ENCODE data around the gene ZC3H12C.

ZC3H12C gene

DNA sequence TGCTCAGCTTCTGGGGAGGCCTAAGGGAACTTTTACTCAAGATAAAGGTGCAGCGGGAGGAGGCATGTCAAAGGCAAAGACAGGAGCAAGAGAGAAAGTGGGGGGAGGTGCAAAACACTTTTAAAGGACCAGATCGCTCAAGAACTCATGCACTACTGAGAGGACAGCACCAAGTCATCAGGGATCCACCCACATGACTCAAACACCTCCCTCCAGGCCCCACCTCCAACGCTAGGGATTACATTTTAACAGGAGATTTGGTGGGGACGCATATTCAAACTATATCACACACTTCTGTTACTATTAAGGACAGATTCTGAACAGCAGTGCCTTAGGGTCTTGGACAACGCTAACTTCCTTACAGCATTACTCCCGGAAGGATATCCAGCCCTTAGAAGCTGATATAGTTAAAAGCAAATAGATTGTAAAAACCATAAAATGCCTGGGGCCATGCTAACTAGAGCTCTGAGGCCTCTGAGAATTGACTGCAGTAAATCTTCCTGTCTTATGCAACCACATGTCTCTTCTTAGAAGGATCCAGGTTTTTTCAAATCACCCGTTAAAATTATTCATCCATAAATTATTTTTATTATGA lies 16.7 kb upstream of the ZC3H12C start:
- in situ Hi-C loops (cut with MboI; ENCODE audit: low sequenced_read_pairs): no loop called here

DNA sequence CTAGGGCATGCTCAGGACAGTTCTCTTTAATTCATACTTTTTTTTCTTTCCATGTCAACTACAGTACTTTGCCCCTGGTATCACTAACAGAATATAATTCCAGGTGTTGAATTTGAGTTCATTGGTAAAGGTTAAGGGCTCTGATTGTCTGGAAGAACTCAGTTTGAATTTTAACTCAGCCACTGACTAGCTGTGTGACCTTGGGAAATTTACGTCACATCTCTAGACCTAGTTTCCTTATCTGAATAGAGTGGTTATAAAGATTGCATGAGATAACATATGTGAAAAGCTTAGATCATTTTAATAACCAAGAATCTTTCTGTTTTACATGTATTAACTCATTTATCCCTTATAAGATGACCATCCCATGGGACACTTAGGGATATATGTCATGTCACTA lies 15.8 kb upstream of the ZC3H12C start:
- in situ Hi-C loops (cut with MboI; ENCODE audit: low sequenced_read_pairs): no loop called here

DNA sequence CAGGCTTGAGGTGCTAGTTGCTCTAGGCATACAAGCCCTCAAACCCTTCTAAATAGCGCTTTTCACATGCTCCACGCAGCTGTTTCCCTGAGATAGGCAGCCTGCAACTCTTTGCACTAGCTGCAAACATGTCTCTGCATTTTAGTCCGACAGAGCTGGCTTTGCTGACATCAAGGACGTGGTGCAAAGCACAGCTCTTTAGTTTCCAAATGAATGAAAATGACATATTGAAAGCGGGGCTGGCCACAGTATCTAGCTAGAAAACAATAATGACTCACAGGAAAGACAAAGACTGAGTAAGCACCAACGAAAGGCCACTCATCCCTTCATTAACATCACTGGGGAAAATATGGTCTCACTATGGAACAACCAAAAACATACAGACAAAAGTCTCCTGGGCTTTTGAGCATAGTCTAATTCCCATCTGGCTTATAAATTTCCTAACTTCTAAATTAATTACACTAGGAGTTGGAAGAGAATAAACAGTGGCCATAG lies 15.3 kb upstream of the ZC3H12C start:
- in situ Hi-C loops (cut with MboI; ENCODE audit: low sequenced_read_pairs): no loop called here

DNA sequence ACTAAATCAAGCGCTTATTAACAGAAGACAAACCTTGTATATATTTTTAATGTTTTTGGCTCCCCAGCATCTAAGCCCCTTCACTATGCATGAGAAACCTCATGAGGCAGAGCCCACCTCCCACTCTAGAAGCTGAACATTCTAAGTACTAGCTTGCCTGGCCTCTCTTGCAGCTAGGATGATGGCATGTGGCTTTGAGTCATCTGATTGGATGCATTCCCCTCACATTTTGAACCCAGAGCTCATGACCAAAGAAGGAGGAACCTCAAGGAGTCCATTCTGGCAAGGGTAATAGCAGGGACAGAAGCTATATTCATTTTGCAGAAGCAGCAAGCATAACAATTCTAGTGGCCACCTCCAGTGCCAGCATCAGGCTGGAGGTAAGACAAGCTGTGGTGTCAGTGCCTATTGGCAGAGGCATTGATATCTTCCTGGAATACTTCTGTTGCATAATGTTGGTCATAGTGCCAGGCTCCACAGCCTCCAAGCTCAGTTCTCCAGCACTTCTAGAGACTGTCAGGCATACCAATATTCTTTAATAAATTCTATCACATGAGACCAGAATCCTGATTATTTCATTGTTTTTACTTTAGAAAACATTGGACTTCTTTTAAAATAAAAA lies 14.2 kb upstream of the ZC3H12C start:
- in situ Hi-C loops (cut with MboI; ENCODE audit: low sequenced_read_pairs): no loop called here

DNA sequence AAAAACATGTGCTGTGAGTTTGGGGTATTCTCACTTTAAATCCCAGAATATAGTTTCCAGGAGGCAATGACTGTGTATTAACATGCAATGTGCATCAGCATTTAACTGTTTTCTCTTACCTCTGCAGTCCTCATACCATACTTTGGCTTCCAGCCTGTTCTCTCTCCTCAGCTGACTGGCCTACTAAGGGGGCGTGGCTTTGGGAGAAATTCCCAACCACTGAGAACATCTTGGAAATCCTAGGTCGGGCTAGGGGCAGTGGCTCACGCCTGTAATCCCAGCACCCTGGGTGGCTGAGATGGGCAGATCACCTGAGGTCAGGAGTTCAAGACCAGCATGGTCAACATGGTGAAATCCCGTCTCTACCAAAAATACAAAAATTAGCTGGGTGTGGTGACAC lies 13.5 kb upstream of the ZC3H12C start:
- in situ Hi-C loops (cut with MboI; ENCODE audit: low sequenced_read_pairs): no loop called here

DNA sequence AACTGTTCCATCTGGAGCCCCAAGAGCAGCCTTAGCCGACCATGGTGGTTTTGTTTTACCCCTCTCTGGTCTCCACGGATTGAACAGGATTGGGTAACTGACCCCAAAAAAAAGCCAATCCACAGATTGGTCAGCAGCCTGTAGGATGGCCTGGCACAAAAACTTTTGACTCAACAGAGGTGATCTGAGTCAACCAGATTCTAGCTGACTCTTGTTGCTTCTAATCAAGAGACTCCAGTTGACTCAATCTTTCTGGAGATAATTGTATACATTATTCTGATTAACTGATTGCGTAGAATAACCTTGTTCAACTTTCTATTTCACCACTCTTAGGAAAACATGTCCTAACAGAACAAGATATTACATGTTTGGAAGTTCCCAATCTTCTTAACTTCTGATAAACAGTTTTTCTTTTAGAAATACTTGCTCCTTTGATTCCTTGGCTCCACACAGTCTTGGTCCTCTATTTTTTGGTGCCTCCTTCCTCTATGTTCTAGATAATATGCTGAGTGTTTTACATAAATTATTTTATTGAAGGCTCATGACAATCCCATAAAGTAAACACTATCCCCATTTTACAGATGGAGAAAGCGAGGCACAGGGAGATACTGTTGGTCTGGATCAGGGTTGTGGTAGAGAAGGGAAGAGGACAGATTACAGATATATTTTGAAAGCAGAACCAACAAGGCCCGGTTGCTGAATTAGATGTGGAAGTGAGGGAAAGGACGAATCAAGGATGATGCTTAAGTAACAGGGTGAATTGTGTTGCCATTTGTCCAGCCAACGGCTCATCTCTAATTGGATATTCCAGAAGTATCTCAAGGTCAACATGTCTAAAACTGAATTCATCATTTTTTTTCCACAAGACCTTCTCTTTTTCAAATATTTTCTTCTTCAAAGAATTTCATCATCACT lies 11.5 kb upstream of the ZC3H12C start:
- in situ Hi-C loops (cut with MboI; ENCODE audit: low sequenced_read_pairs): no loop called here

DNA sequence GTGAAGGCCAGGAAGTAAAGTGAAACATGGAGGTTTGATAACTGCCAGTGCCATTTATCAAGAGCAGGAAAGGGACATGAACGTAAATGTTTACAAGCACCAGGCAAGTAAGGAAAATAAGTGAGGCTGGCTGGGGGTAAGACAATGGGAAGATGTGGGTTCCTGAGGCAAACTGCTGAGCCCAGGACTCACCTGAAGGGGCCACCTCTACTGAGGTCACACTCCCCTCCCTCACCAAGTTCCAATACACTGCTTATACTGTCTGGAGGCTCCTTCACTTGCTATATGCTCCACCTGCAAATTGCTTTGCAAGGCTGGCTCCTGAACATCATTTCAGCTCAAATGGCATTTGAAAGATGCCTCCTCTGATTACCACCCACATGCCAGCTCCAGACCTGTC lies 10.3 kb upstream of the ZC3H12C start:
- in situ Hi-C loops (cut with MboI; ENCODE audit: low sequenced_read_pairs): no loop called here

DNA sequence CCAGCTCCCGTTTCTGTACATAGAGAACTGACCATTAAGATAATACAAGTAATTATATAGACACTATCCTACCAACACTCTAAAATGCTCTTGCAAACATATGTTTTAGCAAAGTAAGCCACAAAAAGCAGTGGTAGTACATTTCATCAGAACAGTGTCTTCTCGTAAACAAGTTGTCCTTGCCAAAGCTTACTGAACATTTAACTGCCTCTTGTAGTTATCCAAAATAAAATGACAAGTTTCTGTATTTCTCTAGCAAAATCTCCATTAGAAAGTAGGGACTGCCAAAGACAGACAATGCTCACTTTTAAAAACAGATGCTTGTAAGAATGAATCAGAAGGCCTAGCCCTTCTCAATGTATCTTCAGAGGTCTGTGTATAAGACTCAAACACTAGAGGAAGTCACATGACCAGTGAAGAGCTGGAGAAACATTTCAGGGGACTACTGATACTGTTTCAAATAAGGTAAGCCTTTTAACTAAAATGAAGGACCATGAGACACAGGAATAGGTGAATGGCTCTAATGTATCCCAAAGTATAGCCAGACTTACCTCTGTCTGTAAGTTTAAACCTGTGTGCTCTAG lies 7.8 kb upstream of the ZC3H12C start:
- in situ Hi-C loops (cut with MboI; ENCODE audit: low sequenced_read_pairs): no loop called here

DNA sequence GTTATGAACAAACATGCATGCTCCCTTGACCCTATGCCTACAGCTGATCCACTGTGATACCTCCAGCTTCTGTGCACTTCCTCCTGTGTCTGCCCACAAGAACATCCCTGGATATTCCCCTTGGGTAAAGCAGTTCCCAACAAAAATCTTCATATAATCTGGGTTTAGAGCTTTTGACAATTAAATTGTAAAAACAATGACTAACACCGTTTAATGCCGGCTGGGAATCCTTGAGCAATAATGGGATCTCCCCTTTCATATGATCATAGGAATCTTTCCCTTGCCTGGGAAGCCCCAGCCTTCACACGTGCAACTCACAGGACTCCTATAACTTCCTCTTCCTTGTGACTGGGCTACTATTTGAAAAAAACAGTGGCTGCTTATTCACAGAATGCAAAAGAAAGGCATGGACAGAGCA lies 6.3 kb upstream of the ZC3H12C start:
- in situ Hi-C loops (cut with MboI; ENCODE audit: low sequenced_read_pairs): no loop called here

DNA sequence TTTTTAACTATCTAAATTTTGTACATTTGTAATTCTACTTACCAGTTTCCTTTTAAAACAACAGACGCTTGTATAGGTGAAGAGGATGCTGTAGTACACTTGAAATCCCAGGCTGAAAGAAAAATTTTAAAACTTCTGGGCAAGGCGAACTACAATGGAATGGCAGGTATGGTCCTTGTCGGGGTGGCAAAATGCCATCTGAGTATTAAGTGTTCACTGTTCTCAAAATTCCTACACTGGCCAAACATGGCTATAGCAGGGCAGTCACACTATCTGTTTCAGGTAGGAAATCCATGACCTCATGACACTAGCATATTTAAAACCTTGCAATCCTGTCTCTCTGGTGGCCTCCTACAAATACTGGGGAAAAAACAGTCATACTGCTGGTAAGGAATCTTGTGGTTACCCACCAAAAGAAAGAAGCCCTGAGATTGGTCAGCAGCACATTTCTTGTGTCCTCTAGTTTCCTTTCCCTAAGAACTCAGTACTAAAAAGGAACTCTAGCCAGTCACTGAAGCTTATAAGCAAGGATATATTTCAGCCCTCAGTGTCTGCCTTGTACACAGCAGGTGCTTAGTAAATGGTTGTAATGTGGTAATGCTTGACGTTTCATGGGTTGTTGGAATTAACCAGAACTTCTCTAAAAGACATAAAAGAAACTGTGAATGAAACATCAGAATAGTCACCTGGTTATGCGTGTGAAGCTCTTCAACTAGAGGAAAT lies 5.2 kb upstream of the ZC3H12C start:
- in situ Hi-C loops (cut with MboI; ENCODE audit: low sequenced_read_pairs): no loop called here

DNA sequence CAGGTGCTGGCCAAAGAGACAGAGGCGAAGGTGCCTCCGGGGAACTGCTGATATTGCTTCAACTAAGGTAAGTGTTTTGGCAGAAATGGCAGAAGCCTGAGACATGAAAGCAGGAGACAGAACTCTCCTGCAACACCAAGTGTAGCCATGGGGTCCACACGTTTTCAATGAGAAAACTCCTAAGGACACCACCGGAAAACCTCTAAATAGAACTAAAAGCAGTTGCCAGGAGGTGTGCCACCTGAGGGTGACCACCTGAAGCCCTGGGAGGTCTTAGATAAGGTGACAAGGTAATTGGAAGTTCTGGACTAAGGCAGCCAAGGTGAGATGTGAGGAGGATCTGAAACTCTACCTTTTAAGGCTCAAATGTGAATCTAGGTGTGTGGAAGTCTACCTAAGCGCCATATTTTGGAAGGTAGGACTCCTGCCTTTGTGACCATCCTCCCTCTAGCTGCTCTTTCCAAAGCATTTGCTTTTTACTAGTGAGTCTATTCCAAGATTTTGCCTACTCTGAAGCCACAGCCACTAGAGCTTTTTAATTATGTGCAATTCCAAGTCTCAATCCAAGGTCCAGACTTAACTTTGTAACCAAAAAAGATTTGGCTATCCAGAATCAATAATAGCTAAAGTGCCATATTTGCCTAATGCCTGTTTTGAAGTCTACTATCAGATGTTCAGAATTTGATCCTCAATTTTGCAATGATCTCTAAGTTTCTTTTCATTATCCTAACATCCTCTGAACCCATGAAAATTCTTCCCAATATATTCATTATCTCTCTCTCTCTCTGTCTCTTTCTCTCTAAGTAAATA lies 4.5 kb upstream of the ZC3H12C start:
- in situ Hi-C loops (cut with MboI; ENCODE audit: low sequenced_read_pairs): no loop called here

DNA sequence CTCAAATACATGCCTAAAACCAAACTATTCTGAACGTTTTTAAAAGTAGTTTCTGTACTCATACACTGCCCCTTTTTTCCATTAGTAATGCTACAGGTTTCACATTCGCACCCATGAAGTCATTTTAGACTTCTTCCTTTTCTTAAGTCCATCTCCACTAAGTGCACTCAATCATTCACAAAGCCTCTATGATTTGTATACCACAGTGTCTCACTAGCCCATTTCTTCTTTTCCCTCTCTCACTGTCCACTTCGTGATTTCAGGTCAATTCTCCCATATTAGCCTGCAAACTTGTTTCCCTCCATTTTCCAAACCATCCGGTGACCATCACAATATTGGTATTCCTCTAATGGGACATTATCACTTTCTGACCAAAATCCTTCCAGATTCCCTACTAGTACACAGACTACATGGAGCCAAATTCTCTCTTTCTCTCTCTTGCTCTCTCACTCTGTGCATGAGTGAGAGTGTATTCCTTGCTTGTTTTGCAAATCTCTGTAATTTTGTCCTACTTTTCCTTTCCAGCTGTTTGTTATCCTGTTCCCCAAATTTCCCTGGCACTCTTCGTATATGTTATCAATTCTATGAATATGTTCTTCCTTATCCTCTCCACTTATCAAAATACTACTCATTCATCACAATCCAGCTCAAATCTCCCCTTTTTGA lies 3.4 kb upstream of the ZC3H12C start:
- in situ Hi-C loops (cut with MboI; ENCODE audit: low sequenced_read_pairs): no loop called here

DNA sequence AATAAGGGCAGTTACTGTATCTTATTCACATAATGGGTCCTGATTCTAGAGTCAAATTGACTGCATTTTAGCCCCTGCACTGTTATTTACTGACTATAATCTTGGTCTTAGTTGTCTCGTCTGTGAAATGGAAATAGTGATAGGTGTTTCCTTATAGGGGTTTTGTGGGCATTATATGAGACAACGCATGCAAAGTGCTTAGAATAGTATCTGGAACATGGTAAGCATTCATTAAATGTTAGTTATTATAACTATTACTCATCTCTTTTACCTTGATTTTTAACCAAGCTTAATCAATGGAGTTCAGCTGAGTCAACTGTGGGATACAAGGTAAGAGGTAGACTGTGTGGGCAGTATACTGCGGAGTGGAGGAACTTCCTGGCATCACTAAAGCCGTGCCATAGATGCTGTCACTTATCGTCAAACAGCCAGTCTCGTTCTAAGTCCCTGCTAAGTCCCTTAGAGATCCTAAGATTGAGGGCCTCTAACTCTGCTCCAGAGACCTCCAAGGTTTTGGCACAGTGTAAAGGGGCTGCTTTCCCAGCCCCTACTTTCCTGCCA lies 2.6 kb upstream of the ZC3H12C start:
- in situ Hi-C loops (cut with MboI; ENCODE audit: low sequenced_read_pairs): no loop called here

DNA sequence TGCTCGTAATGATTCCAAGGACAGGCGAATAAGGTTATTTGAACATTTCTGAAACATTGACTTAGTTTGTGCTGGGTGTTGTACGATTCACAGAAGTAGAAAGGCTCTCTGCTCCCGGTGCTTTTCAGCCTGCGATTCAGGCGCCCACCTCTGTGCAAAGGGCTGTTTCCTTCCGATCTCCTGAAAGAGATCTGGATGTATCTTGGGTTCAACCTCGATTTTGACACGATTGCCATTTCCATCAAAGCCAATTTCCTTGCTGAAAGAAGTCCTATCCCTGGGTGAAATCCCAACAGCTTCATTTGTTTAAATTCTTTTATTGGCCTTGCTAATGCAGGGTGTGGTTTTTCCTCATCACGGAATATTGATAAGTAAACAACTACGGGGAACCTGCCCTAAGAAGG lies 1.1 kb upstream of the ZC3H12C start:
- in situ Hi-C loops (cut with MboI; ENCODE audit: low sequenced_read_pairs): no loop called here

DNA sequence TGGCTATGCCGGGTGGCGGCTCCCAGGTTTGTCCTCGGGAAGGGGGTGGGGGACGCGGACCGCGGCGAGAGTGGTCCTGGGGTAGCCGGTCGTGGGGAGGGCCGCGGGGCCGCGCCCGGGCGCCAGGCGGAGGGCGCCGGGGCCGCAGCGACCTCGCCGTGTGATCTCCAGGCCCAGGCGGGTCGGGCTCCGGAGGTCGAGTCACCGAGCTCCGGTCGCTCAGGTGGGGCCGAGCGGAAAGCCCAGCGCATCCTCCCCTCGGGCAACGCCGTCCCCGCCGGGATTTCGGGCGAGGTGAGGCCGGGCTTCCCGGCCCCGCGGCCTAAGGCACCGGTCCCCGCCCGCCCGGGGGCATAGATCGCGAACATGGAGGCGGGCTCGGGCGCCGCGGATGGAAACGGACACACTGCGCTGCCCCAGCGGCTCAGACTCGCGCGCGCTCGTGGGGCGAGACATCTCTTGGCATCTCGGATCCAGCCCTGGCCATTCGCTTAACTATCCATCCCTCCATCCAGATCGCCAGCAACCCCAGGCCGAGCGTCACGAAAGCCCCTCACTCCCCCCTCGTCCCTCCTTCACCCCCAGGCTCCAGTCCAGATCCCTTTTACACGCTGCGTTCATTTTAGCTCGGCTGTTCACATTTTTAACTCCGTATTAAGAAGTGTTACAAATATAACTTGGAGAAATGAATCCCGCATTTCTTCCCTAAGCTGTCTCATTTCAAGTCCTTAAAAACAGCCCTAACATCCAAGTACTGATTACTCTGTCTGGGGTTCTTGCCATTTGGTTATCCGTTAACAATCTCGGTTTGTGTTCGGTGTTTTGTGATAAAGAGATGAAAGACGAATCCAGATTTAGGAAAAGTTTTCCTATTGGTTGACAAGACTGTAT lies 460 bp downstream of the ZC3H12C start:
- in situ Hi-C loops (cut with MboI; ENCODE audit: low sequenced_read_pairs): no loop called here

DNA sequence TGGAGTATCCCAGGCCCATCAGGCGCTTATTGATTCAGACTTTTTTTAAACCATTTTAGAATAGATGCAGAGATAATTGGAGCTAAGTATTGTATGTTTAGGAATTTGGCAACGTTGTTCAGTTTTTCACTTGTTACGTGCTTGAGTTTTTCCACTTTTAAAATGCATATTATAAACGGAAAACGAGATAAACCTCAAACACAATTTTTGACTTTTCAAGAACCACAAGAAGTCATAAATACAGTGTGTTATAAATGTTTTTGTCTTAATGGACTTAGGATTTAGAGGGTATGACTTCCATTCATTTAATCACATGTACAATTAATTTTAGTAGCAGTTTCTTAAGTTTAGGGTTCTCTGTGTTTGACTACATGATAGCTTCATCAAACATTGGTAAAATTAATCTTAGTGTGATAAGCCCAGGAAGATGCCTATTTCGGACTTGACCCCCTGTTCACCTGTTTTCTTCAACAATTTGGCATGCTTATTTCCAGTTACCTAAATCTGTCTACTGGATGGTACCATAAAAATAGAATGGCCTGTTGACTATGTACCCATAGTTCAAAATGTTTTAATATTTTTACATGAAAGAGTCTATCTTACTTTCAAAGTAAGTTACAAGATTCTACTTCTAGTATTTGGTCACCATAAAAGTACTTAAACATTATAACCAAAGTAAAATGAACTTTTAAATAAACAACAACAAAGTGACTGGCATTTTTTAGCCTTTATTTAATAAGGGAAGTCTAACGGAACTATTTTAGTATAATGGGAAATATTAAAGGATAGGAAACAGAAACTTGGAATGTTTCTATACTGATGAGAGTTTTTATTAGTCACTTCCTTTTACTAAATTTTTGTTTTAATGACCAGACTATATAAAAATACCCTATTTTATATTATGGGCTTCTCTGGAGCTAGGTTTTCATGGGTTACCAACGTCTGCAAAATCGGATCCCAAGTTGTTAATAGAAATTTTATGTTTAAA lies 1.4 kb downstream of the ZC3H12C start:
- in situ Hi-C loops (cut with MboI; ENCODE audit: low sequenced_read_pairs): no loop called here

DNA sequence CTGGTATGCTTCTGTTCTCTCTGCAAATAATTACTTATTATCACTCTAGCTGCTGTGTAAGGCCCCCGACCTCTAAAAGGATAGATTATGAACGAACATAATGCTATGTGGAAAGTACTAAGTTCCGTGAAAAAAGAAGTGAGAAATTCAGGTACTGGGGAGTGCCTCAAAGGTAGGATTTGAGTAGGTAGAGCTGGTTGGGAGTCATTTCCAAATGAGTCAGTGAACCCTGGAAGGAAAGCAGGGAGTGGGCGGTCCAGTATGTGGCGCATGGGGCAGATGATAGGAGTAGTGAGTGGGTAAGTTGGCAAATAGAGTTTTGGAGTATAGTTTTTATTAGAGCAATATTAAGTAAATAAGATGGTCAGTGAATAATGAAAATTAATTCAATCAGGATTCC lies 2.4 kb downstream of the ZC3H12C start:
- in situ Hi-C loops (cut with MboI; ENCODE audit: low sequenced_read_pairs): no loop called here

Measured in hTERT RPE-1 (cell line).